OCI-LY7 (cell line): ENCODE measurements around the gene GP5. TPM values are rescaled to one million over a fixed set of nuclear protein-coding genes. Genes with fewer than 3 reads are reported as not detected.

ENCODE experiments used
- BruUV-seq: library from RNA; stranded (reverse); fragments of 400-500 nt; replicated peaks from 2 replicates; lab custom pipeline; 2021; lab: Mats Ljungman, UMichigan
- CTCF ChIA-PET: fragments of 300-600 bp; sonication (Branson Sonifier 250); formaldehyde crosslinking; loops from one replicate; lab custom pipeline; 2022; ENCODE audit warnings: antibody characterized with exemption; ENCODE audit not compliant: unreplicated experiment; lab: Charles Lee
- POLR2A ChIA-PET: fragments of 300-600 bp; sonication (Branson Sonifier 250); formaldehyde crosslinking; loops from one replicate; lab custom pipeline; 2022; ENCODE audit warnings: antibody characterized with exemption; lab: Charles Lee
- DNase-seq: peaks from one replicate; pipeline ENCODE4 v3.0.0-alpha.2; 2015; ENCODE audit warnings: low spot score
- H2AFZ ChIP-seq: fragments of 200-600 bp; sonication (generic), shearing (Covaris generic); 2 replicates; pipeline ENCODE4 v1.6.1; 2014; ENCODE audit warnings: mild to moderate bottlenecking, antibody characterized with exemption, low read length, moderate library complexity
- H3K27ac ChIP-seq: fragments of 200-600 bp; sonication (generic); 2 replicates; pipeline ENCODE4 v1.5.1; 2014; ENCODE audit warnings: mixed run types, low read depth, mild to moderate bottlenecking, moderate library complexity, low read length, inconsistent platforms; ENCODE audit not compliant: poor library complexity, severe bottlenecking
- H3K36me3 ChIP-seq: fragments of 200-600 bp; sonication (generic); 2 replicates; pipeline ENCODE4 v1.6.1; 2014; ENCODE audit warnings: mild to moderate bottlenecking, antibody characterized with exemption, low read length, moderate library complexity, mixed read lengths; ENCODE audit not compliant: insufficient read depth
- H3K4me1 ChIP-seq: fragments of 200-600 bp; sonication (generic); 2 replicates; pipeline ENCODE4 v1.5.1; 2014; ENCODE audit warnings: mild to moderate bottlenecking, low read length; ENCODE audit not compliant: insufficient read depth, poor library complexity, severe bottlenecking
- H3K4me2 ChIP-seq: fragments of 200-600 bp; sonication (generic); 2 replicates; pipeline ENCODE4 v1.6.1; 2014; ENCODE audit warnings: mild to moderate bottlenecking, low read length
- H3K4me3 ChIP-seq: fragments of 200-600 bp; sonication (generic); 2 replicates; pipeline ENCODE4 v1.5.1; 2014; ENCODE audit warnings: mild to moderate bottlenecking, low read depth, low read length; ENCODE audit not compliant: poor library complexity, severe bottlenecking
- H3K79me2 ChIP-seq: fragments of 200-600 bp; sonication (generic); 2 replicates; pipeline ENCODE4 v1.6.1; 2016; ENCODE audit warnings: low read depth, mild to moderate bottlenecking, low read length, moderate library complexity, mixed read lengths; ENCODE audit not compliant: insufficient read depth
- H3K9me2 ChIP-seq: fragments of 200-600 bp; sonication (generic); 2 replicates; pipeline ENCODE4 v1.6.1; 2016; ENCODE audit warnings: mild to moderate bottlenecking, low read length, mixed read lengths; ENCODE audit not compliant: insufficient read depth
- H3K9me3 ChIP-seq: fragments of 200-600 bp; sonication (generic); 2 replicates; pipeline ENCODE4 v1.6.1; 2014; ENCODE audit warnings: mild to moderate bottlenecking, mixed run types, low read length, mixed read lengths
- H4K20me1 ChIP-seq: fragments of 200-600 bp; sonication (generic); 2 replicates; pipeline ENCODE4 v1.6.1; 2014; ENCODE audit warnings: mild to moderate bottlenecking, antibody characterized with exemption, low read length, moderate library complexity, mixed read lengths; ENCODE audit not compliant: insufficient read depth
- EZH2phosphoT487 ChIP-seq: fragments of 200-600 bp; sonication (generic); IDR thresholded peaks from 2 replicates; pipeline ENCODE4 v1.6.1; 2018; ENCODE audit warnings: low read depth, borderline replicate concordance, mild to moderate bottlenecking, mixed run types, antibody characterized with exemption, low read length, moderate library complexity, mixed read lengths
- intact Hi-C: fragments of 100-400 bp; cut with micrococcal nuclease; formaldehyde crosslinking; loops from one replicate; pipeline ENCODE4 v1.10.0; 2022; ENCODE audit not compliant: unreplicated experiment
- total RNA-seq, 2 experiments: library from RNA; depleted of rRNA in 1 of 2; stranded (reverse); fragments of >200 nt in 1 of 2; shearing (Covaris generic) in 1 of 2; gene quantifications; 2 replicates each; pipeline ENCODE4 v1.2.3, GENCODE V29; 2014 to 2022
- TF ChIP-seq, protein P1 (sequence below): fragments of 200-600 bp; sonication (generic); conservative IDR thresholded peaks from 2 replicates; pipeline ENCODE4 v1.5.1; 2014; ENCODE audit warnings: mild to moderate bottlenecking, antibody characterized with exemption, low read length, moderate library complexity, mixed read lengths

The GP5 gene
- total RNA-seq, 2 experiments from 2014 or later: 0.03 TPM; not detected in 1

DNA sequence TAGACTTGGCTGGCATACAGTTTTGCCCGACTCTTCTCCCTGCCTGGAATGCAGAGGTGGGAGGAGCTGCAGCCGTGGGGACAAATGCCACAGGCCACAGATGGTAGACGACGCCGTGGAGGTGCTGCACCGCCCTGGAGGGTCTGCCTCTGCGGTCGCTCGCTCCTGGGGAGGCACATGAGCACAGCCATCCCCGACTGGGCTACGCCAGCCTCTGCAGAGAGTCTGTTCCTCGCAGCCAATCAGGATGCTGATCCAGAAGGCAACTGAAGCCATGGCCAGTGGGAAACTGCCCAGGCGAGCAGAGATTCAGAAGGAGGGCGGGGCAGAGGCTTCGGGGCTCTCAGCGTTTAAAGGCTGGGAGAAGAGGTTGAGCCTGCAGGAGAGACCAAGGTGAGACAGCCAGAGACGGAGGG lies 17.6 kb downstream of the GP5 start:
- DNase-seq: no peak
- H3K9me3 ChIP-seq: no peaks in the 10 kb centered on the region
- no peaks in the 10 kb centered on the region for H3K9me2 ChIP-seq
- no peaks in the 10 kb centered on the region for H4K20me1 ChIP-seq
- H3K4me2 ChIP-seq: no peak overlapping the region
- CTCF ChIA-PET: no interaction called here
- H3K27ac ChIP-seq: no peak overlapping the region
- no peaks in the 10 kb centered on the region for H3K4me1 ChIP-seq
- TF ChIP-seq, protein P1, sequence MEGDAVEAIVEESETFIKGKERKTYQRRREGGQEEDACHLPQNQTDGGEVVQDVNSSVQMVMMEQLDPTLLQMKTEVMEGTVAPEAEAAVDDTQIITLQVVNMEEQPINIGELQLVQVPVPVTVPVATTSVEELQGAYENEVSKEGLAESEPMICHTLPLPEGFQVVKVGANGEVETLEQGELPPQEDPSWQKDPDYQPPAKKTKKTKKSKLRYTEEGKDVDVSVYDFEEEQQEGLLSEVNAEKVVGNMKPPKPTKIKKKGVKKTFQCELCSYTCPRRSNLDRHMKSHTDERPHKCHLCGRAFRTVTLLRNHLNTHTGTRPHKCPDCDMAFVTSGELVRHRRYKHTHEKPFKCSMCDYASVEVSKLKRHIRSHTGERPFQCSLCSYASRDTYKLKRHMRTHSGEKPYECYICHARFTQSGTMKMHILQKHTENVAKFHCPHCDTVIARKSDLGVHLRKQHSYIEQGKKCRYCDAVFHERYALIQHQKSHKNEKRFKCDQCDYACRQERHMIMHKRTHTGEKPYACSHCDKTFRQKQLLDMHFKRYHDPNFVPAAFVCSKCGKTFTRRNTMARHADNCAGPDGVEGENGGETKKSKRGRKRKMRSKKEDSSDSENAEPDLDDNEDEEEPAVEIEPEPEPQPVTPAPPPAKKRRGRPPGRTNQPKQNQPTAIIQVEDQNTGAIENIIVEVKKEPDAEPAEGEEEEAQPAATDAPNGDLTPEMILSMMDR: no peak
- no peak for TF ChIP-seq EZH2phosphoT487
- no peaks in the 10 kb centered on the region for H3K79me2 ChIP-seq
- intact Hi-C loops: no loop called here
- H3K36me3 ChIP-seq: no peaks in the 10 kb centered on the region
- POLR2A ChIA-PET: no interaction called here
- H2AFZ ChIP-seq: no peak overlapping the region
- no peak overlapping the region for H3K4me3 ChIP-seq
- BruUV-seq: no TSS peak

DNA sequence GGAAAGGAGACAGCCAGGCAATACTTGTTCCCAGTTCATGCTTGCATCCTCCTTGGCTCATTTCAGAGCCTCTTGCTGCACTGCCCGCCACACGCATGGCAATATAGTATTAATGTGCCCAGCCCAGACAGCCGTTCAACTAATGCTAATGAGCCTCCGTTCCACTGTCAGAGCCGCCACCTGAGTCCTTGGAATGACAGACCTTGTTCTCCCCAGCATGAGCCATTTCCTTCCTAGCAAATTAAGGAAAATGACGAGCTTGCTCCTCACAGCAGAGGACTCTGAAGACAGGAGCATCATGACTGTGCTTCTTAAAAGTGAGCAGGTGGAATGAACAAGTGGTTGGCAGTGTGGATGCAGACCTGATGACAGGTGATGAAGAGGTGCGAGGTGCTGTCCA lies 18.7 kb downstream of the GP5 start:
- Histone ChIP-seq H3K4me3 (no peak overlapping the region), H4K20me1 (no peaks in the 10 kb centered on the region), H3K9me2 (no peaks in the 10 kb centered on the region), H3K27ac (no peak overlapping the region), H3K79me2 (no peaks in the 10 kb centered on the region), H3K4me2 (no peak overlapping the region), H2AFZ (no peak overlapping the region), H3K9me3 (no peaks in the 10 kb centered on the region), H3K4me1 (no peaks in the 10 kb centered on the region), H3K36me3 (no peaks in the 10 kb centered on the region)
- ChIA-PET CTCF (no interaction called here), POLR2A (no interaction called here)
- no peak for DNase-seq
- intact Hi-C loops: no loop called here
- no peak for TF ChIP-seq EZH2phosphoT487
- TF ChIP-seq, protein P1: no peak
- BruUV-seq: no TSS peak

DNA sequence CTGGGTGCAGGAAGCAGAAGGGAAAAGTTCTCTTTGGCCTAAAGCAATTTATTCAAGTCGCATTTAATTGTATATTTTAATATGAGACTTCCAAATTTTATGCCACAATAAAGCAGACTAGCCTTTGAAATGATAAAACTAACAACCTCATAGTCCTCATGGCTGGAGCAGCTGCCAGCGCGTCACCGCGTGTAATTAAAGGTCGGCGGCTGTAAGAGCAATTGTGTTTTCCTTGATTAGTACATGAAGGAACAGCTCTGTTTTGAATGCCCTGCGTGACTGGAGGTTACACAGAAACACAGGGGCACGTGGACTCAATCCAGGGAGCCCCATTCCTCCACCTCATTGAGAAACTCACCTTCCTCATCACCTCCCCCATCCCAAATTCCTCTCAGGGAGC lies 19.4 kb downstream of the GP5 start:
- no peak for DNase-seq
- H3K36me3 ChIP-seq: no peaks in the 10 kb centered on the region

More for the DNA sequence above, 19.4 kb downstream of the GP5 start:
- no peak overlapping the region for H2AFZ ChIP-seq
- no peaks in the 10 kb centered on the region for H3K9me2 ChIP-seq
- ChIA-PET CTCF (no interaction called here), POLR2A (no interaction called here)
- no peaks in the 10 kb centered on the region for H3K4me1 ChIP-seq
- no peaks in the 10 kb centered on the region for H4K20me1 ChIP-seq
- H3K9me3 ChIP-seq: no peaks in the 10 kb centered on the region
- H3K4me3 ChIP-seq: no peak overlapping the region
- H3K79me2 ChIP-seq: no peaks in the 10 kb centered on the region
- no TSS peak for BruUV-seq
- H3K27ac ChIP-seq: no peak overlapping the region
- H3K4me2 ChIP-seq: no peak overlapping the region
- TF ChIP-seq EZH2phosphoT487: no peak
- TF ChIP-seq, protein P1: no peak
- intact Hi-C loops: no loop called here
